A673 (cell line): ENCODE measurements around the gene CBL. TPM values are rescaled to one million over a fixed set of nuclear protein-coding genes. Genes with fewer than 3 reads are reported as not detected.

ENCODE experiments used
- BruUV-seq: library from RNA; stranded (reverse); fragments of 400-500 nt; replicated peaks from 2 replicates; lab custom pipeline; 2021; lab: Mats Ljungman, UMichigan
- CTCF ChIA-PET: fragments of 300-600 bp; sonication (Branson Sonifier 250); formaldehyde crosslinking; loops from one replicate; lab custom pipeline; 2022; ENCODE audit warnings: antibody characterized with exemption; lab: Charles Lee
- POLR2A ChIA-PET: fragments of 300-600 bp; sonication (Branson Sonifier 250); formaldehyde crosslinking; loops from one replicate; lab custom pipeline; 2022; ENCODE audit warnings: antibody characterized with exemption; ENCODE audit not compliant: low non-redundant PET; lab: Charles Lee
- DNase-seq: peaks from one replicate; pipeline ENCODE4 v3.0.0-alpha.2; 2015; ENCODE audit warnings: low spot score
- H3K27ac ChIP-seq: fragments of 200-600 bp; sonication (generic); 2 replicates; pipeline ENCODE4 v1.5.1; 2016; ENCODE audit warnings: mixed run types, low read depth, mild to moderate bottlenecking, mixed read lengths, antibody characterized with exemption, low read length; ENCODE audit not compliant: poor library complexity, severe bottlenecking
- H3K27me3 ChIP-seq: fragments of 200-600 bp; sonication (generic); replicated peaks from 2 replicates; pipeline ENCODE4 v1.6.1; 2017; ENCODE audit warnings: mixed run types, low read depth, mild to moderate bottlenecking, mixed read lengths, antibody characterized with exemption, low read length; ENCODE audit not compliant: insufficient read depth, poor library complexity
- H3K36me3 ChIP-seq: fragments of 200-600 bp; sonication (generic); 2 replicates; pipeline ENCODE4 v1.6.1; 2016; ENCODE audit warnings: mixed run types, mild to moderate bottlenecking, mixed read lengths, antibody characterized with exemption, low read length; ENCODE audit not compliant: insufficient read depth, poor library complexity, severe bottlenecking
- H3K4me1 ChIP-seq: fragments of 200-600 bp; sonication (generic); 2 replicates; pipeline ENCODE4 v1.6.1; 2017; ENCODE audit warnings: mixed run types, mild to moderate bottlenecking, mixed read lengths, antibody characterized with exemption, low read length; ENCODE audit not compliant: insufficient read depth, poor library complexity, severe bottlenecking
- H3K4me3 ChIP-seq: fragments of 200-600 bp; sonication (generic); 2 replicates; pipeline ENCODE4 v1.5.1; 2016; ENCODE audit warnings: low read depth, mixed run types, mild to moderate bottlenecking, mixed read lengths, low read length; ENCODE audit not compliant: poor library complexity, severe bottlenecking
- H3K9me3 ChIP-seq: fragments of 200-600 bp; sonication (generic); 2 replicates; pipeline ENCODE4 v1.6.1; 2016; ENCODE audit warnings: mixed run types, low read depth, mild to moderate bottlenecking, mixed read lengths, antibody characterized with exemption, low read length; ENCODE audit not compliant: poor library complexity, severe bottlenecking
- EZH2 ChIP-seq: fragments of 200-600 bp; sonication (generic); IDR thresholded peaks from 2 replicates; pipeline ENCODE4 v1.6.1; 2017; ENCODE audit warnings: borderline replicate concordance, low read depth, mild to moderate bottlenecking, mixed read lengths, antibody characterized with exemption, low read length; ENCODE audit not compliant: poor library complexity, severe bottlenecking
- intact Hi-C: fragments of 100-400 bp; cut with micrococcal nuclease; formaldehyde crosslinking; loops from one replicate; pipeline ENCODE4 v1.10.0; 2022; ENCODE audit not compliant: unreplicated experiment
- total RNA-seq: library from RNA; stranded (reverse); gene quantifications from 2 replicates; pipeline ENCODE4 v1.2.3, GENCODE V29; 2021
- TF ChIP-seq, protein P1 (sequence below): fragments of 300-800, 200-600 bp; sonication (generic); conservative IDR thresholded peaks from 2 replicates; pipeline ENCODE4 v1.5.1; 2017; ENCODE audit warnings: low read depth, mild to moderate bottlenecking, antibody characterized with exemption, low read length, moderate library complexity, mixed read lengths

The CBL gene
- total RNA-seq, 1 experiment from 2014 or later = 40.7 TPM

DNA sequence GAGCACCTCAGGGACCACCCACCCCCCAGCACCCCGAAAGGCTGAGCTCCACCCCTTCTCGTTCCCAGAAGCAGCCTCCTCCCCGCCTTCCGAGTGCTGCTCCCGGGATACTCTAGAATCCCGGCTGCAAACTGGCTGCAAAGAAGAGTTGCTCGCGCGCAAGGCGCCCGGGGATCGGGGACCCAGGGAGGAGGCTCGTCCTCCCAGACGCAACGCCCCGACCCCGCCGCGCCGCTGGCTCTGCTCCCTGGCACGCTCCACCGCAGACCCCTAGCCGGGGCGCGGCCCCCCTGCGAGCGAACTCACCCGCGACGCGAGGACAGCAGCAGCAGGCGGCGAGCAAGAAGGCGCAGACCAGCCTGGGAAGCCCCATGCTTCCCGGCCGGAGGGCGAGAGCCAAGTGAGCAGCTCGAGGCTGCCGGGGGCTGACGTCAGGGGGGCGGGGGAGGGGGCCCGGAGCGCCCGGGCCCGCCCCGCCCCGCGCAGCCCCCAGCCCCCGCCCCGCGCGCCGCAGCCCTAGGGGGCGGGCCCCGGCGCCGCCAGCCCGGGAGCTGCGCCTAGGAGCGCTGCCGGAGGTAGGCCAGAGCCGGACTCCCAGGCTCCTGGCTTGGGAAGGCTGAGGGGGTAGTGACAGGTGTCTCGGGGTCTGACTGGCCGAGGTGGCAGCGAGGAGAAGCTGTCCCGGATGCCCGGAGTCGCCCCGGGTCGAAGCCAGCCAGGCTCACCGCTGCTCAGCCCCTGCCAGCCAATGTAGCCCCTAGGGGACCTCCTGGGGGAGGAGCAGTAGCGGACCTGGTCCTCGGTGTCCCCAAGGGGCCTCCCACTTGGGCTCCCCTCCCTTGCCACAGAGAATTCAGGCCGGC lies 110.8 kb downstream of the CBL start, which contains the start of gene MCAM:
TSS of gene MCAM (minus strand) at position 402 of the 863 bp plus-strand sequence. CDS start at position 373, 29 bp downstream.
- Histone ChIP-seq H3K27me3 (no peaks in the 10 kb centered on the region), H3K4me3 (peak within 1 kb of the TSS; percentile 62), H3K9me3 (no peaks in the 10 kb centered on the region), H3K36me3 (no peaks in the 10 kb centered on the region), H3K27ac (peak within 1 kb of the TSS; percentile 40), H3K4me1 (peaks cover 25% of the 10 kb centered on the region)
- intact Hi-C loops = no loop called here
- BruUV-seq = no TSS peak
- DNase-seq = peak; percentile 61
- ChIA-PET POLR2A (interaction anchor here (1.0 kb wide), 1 partner anchor 11 kb away, joined by 3 read pairs; no protein-coding TSS in a partner anchor), CTCF (interaction anchor here (0.5 to 1.1 kb wide), 5 partner anchors 21 to 174 kb away, joined by 3 to 5 read pairs (median 4); no protein-coding TSS in a partner anchor)
- TF ChIP-seq, protein P1, sequence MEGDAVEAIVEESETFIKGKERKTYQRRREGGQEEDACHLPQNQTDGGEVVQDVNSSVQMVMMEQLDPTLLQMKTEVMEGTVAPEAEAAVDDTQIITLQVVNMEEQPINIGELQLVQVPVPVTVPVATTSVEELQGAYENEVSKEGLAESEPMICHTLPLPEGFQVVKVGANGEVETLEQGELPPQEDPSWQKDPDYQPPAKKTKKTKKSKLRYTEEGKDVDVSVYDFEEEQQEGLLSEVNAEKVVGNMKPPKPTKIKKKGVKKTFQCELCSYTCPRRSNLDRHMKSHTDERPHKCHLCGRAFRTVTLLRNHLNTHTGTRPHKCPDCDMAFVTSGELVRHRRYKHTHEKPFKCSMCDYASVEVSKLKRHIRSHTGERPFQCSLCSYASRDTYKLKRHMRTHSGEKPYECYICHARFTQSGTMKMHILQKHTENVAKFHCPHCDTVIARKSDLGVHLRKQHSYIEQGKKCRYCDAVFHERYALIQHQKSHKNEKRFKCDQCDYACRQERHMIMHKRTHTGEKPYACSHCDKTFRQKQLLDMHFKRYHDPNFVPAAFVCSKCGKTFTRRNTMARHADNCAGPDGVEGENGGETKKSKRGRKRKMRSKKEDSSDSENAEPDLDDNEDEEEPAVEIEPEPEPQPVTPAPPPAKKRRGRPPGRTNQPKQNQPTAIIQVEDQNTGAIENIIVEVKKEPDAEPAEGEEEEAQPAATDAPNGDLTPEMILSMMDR = no peak
- TF ChIP-seq EZH2 = no peak

DNA sequence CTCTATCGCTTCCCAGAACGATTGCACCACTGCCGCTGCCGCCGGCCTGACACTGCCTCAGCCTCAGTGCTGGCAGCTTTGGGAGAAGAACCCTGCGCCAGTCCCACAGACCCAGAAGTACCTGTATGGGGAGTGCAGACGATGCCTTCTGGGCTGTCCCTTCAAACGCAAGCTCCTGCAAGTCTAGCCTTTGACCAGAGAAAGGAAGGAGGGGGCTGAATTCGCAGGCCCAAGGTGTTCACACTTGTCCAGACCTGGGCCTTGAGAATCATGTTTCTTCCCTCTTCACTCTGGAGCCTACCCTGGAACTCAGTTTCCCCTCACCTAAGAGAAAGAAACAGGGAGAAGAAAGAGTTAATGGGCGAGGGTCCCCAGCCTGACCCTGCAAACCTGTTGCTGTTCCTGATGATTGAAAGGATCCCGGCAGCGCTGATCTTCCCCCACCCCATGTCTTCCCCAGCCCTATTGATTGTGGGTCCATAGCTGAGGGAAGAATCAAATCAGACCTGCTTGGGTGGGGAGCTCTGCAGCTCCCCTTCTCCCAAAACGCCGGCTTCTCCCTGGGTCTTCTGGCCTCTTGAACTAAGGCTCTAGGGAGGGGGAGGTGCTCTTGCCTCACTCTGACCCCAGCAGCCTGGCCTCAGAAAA lies 111.6 kb downstream of the CBL start:
- intact Hi-C loops = no loop called here
- no peak for TF ChIP-seq EZH2
- TF ChIP-seq, protein P1 = no peak
- no peak for DNase-seq
- ChIA-PET CTCF (interaction anchor here (0.6 to 1.0 kb wide), 3 partner anchors 21 to 173 kb away, joined by 3 to 5 read pairs (median 4); no protein-coding TSS in a partner anchor), POLR2A (interaction anchor here (1.0 kb wide), 1 partner anchor 12 kb away, joined by 3 read pairs; no protein-coding TSS in a partner anchor)
- no TSS peak for BruUV-seq
- Histone ChIP-seq H3K9me3 (no peaks in the 10 kb centered on the region), H3K27me3 (no peaks in the 10 kb centered on the region), H3K27ac (no peak overlapping the region), H3K4me1 (peaks cover 25% of the 10 kb centered on the region), H3K4me3 (peak overlapping the region; percentile 62), H3K36me3 (no peaks in the 10 kb centered on the region)

DNA sequence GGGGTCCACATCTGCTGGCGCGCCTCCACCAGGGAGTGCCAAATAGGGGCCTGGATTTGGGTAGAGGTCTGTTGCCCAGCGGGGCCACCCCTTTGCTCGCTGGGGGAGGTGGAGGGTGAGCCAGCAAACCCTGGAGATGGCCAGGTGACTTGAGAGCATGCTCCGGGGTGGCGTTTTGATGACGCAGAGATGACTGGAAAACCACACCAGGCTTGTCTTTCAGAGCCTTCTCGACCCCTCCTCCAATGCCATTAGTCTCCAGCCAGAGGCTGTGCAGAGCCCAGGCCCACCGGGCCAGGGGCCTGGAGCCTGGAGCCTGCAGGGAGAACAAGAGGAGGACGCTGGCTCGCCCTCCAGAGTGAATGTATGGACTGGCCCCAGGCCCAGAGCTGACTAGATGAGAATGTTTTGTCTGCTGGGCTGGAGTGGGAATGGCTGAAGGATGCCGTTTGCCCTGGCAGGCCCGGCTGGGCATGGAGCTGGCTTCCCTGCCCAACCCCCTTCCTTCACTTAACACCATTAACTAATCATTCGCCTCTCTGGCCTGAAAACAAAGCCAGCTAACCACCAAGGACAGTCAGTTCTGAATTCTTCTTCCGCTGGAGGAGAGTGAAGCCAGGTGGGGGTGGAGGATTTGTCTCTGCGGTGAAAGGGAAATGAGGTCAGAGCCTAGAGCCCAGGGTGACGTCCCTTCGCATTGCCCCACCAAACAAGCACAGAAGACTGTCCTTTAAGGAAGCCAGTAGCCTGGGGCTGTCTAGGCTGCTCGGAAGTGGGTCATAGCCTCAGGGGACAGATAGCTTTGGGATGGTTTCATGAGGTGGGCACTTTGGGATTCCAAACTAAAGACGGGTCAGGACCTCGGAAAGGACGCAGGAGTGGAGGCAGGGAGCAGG lies 112.3 kb downstream of the CBL start:
- intact Hi-C loops = no loop called here
- TF ChIP-seq, protein P1 = no peak
- TF ChIP-seq EZH2 = no peak
- Histone ChIP-seq H3K27ac (no peak overlapping the region), H3K4me3 (no peak overlapping the region), H3K4me1 (peaks cover 25% of the 10 kb centered on the region), H3K27me3 (no peaks in the 10 kb centered on the region), H3K36me3 (no peaks in the 10 kb centered on the region), H3K9me3 (no peaks in the 10 kb centered on the region)
- CTCF ChIA-PET = interaction anchor here (0.6 to 1.7 kb wide), 4 partner anchors 20 to 174 kb away, joined by 3 to 6 read pairs (median 4); no protein-coding TSS in a partner anchor
- POLR2A ChIA-PET = no interaction called here
- no peak for DNase-seq
- BruUV-seq = no TSS peak
